GM19397 (cell line): Measurements from ENCODE around the gene UBE4B.

ENCODE experiments used
- ATAC-seq: cut with Tn5 transposase; IDR thresholded peaks from one replicate; pipeline ENCODE4 v1.9.1; 2021; ENCODE audit warnings: mild to moderate bottlenecking, moderate library complexity; ENCODE audit not compliant: unreplicated experiment

UBE4B gene

DNA sequence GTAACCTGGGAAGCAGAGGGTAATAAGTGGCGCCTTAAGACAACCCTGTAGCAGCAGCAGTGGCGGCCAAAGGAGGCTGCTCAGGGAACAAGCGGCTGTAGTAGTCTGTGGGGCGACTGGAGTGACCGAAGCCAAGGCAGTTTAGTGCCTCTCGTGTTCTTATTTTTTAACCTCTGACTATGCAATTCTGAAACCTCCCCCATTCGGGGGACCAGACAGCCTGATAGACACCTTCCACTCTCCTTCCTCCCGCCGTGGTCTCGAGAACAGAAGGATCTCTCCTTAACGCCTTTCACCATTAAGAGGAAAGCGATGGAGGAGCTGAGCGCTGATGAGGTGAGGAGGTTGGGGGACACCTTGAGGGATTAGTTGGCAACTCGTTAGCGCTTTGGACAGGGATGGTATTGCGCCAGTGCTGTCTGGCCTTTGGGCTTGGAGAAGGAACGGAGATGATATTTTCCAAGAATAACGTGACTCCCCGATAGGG lies 644 bp downstream of the UBE4B start:
- peak; percentile 5 for ATAC-seq

- no peak for ATAC-seq
Measured at GRCh38 chr1:10042746-10043145, 10.0 kb downstream of the UBE4B start.

- ATAC-seq: no peak
Measured at GRCh38 chr1:10045480-10046355, 13.0 kb downstream of the UBE4B start.

DNA sequence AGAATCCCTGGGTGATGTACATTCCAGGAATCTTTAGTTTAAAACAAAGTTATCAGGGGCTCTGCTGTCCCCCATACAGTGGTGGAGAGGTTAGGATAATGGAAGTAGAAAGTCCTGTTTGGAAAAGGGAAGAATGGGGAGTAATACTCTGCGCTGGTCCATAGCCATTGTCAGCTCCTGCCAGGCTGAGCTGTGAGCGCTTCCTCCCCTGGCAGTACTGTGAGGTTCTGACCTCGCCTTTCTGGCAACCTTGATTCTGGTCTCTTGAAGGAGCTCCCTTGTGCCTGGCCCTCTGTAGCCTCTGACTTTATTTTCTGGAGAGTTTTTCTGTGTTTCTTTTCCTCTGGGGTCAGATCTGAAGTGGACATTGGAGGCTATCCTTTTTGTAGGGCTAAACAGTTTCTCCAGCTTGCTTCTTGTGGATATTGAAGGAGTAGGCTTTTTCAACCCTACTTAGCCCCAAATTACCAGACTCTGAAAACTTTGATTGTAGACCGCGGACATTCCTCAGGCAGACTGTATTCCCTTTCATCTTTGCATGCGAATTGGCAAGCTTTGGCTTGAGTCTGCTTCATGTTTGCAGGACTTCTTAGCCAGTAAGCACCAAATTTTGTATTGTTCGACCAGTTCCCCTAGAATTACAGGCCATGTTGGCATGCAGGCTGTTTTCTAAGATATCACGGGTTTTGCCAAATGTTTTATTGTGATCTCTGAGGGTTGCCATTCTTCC lies 13.8 kb downstream of the UBE4B start:
- no peak for ATAC-seq

GRCh38 chr1:10048601-10049000 lies 15.8 kb downstream of the UBE4B start:
- ATAC-seq: no peak

DNA sequence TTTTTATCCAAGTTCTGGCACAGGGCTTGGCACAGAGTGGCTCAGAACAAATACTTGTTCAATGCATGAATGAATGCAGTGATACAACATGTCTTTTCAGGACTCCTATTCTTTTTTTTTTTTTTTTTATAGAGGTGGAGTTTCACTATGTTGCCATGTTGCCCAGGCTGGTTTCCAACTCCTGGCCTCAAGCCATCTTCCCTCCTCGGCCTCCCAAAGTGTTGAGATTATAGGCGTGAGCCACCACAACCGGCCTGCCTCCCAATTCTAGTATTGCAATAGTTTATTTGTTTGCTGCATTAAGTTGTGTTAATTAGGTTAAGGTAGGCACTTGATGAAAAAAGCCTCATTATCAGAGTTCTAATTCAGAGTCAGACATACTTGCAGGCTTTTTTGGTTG lies 17.9 kb downstream of the UBE4B start:
- no peak for ATAC-seq

DNA sequence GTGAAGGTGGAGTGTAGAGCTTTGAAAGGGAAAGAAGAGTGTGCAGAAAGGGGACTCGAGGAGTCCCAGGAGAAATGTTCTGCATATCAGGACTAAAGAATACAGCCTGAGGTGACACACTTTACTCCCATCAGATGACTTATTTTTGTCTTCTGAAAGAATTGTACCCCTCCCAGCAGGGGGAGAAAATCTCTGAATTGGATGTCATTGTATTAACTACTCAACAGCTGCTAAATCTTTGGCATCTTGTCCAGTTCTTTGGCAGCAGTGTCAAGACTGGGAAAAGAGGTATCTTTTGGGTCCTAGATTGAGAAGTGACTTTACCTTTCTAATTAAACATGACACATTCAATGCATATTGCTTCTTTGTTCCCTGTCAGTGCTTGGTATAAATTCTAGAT lies 18.9 kb downstream of the UBE4B start:
- no peak for ATAC-seq

DNA sequence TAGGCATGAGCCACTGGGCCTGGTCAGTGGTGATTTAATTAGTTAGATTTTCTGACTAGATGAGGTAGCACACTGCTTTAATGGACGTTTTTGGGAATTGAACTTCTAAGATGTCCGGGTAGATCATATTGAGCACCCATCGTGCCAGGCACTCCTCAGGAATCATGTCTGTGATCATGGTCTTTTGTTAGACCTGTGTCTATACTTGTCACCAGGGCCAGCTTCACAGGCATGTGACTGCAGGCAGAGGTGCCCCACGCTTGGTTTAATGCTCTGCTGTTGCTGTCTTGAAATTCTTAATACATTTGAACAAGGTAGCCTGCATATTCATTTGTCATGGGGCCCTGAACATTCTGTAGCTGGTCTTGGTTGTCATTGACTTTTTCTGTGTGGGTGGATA lies 19.6 kb downstream of the UBE4B start:
- no peak for ATAC-seq

DNA sequence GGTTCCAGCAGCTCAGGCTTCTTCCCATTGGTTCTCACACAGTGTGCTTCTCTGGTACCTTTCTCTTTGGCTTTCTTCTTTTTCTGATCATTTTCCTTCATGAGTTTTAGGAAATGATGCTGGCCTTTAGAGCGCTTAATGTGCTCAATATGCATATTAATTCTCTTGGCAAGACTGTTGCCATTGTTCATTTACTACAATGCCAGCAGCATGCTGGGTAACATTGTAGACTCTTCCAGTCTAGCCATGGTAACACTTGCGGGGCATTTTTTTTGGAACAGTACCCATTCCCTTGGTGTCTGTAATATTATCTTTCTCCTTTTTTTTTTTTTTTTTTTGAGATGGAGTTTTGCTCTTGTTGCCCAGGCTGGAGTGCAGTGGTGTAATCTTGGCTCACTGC lies 21.7 kb downstream of the UBE4B start:
- no peak for ATAC-seq

DNA sequence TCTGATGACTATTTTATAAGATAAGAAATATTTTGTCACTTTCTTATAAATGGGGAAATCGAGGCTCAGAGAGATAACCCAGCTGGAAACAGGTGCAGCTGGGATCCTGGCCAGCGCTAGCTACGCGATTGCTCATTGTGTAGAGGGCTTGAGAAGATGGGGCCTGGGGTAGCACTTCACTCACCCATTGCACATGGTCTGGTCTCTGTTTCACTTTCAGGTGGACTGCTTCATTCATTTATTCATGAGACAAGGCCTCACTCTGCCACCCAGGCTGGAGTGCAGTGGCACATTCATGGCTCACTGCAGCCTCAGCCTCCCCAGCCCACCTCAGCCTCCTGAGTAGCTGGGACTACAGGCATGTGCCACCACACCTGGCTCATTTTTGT lies 23.8 kb downstream of the UBE4B start:
- no peak for ATAC-seq

- ATAC-seq: no peak
Measured at GRCh38 chr1:10057343-10057742, 24.6 kb downstream of the UBE4B start.

GRCh38 chr1:10057796-10058195 lies 25.0 kb downstream of the UBE4B start:
- no peak for ATAC-seq

DNA sequence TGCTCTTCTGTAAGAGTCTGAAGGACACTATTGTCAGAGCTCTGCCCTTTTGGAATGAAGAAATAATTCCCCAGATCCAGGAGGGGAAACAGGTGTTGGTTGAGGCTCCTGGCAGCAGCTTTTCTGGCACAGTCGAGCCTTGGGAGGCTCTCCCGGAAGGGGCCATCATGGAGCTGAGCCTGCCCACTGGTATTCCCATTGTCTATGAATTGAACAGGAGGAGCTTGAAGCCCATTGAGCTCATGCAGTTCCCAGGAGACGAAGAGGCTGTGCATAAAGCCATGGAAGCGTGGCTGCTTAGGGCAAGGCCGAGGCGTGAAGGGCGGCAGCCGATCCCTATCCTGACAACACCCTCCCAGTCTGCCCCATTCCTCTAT lies 26.6 kb downstream of the UBE4B start:
- no peak for ATAC-seq

DNA sequence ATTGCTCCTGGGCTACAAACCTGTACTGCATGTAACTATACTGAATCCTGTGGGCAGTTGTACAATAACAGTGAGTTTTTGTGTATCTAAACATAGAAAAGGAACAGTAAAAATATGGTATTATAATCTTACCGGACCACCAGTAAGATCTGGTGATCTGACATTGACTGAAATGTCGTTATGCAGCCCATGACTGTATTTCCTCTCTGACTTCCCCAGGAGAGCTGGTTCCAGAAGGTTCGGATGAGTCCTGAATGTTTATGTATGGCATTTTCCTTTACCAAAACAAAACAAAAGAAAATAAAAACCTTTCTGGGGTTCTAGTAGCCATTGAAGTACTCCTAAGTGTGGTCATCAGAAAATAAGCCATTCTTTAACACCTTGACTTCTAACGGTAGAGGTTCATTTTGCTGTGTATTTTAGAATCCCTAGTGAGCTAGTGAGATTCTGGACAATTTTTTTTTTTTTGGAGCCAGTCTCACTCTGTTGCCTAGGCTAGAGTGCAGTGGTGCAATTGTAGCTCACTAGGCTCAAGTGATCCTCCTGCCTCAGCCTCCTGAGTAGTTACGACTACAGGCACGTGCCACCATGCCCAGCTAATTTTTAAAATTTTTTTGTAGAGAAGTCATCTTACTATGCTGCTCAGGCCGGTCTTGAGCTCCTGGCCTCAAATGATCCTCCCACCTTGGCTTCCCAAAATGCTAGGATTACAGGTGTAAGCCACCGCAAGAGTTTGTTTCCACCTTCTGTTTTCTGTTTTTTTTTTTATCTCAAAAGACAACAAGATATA lies 27.7 kb downstream of the UBE4B start:
- no peak for ATAC-seq

DNA sequence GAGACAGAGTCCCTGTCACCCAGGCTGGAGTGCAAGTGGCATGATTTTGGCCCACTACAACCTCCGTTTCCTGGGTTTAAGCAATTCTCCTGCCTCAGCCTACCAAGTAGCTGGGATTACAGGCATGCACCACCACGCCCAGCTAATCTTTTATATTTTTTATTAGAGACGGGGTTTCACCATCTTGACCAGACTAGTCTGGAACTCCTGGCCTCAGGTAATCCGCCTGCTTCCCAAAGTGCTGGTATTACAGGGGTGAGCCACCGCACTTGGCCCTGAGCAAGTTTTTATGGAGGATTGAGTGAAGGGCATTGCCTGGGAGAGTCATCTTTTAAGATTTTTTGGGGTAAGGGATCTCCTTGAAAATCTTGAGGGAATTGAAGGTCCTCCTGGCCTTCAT lies 28.5 kb downstream of the UBE4B start:
- no peak for ATAC-seq

DNA sequence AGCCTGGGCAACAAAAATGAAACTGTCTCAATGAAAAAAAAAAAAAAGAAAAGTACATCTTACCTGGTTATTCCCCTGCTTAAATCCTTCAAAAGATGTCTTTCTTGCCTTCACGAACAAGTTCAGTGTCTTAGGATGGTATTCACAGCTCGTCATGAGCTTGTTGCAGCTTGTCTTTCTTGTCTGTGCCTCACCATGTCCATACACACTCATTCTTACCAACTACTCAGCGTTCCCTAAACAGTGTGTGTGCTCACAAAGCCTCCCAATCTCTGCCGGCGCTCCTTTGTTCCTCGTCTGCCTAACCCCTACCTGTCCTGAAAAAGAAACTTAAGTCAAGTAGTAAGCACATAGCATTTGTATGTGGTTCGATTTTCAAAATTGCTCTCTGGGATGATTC lies 31.1 kb downstream of the UBE4B start:
- ATAC-seq: no peak

DNA sequence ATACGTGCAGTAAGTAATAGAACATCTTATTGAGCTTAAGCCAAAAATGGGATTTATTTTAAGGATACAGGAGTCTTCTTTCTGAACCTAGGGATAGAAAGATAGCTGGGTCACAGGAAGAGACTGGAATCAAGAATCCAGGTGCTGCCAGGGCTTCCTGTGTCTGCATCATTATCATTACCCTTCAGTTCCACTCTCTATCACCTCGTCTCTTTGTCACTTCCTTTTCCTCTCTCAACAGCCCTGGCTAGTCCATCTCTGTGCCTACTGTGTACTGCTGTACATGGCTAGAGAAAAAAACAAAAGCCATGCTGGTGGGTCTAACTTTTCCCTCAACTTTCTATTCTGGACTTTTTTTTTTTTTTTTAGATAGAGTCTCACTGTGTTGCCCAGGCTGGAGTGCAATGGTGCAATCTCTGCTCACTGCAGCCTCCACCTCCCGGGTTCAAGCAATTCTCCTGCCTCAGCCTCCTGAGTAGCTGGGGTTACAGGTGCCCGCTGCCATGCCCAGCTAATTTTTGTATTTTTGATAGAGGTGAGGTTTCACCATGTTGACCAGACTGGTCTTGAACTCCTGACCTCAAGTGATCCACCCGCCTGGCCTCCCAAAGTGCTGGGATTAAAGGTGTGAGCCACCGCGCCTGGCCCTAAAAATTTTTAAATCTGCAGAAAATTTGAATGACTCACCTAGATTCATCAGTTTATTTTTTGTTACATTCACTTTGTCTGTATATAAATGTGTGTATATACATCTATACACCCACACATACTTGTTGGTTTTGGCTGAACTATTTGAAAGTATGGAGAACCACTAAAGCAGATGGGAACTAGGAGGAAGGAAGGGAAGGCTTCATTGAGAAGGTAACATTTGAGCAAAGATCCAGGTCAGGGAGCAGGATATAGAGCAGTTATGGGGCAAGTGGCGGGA lies 31.9 kb downstream of the UBE4B start:
- ATAC-seq: no peak

GRCh38 chr1:10065344-10065685 lies 32.6 kb downstream of the UBE4B start:
- no peak for ATAC-seq

DNA sequence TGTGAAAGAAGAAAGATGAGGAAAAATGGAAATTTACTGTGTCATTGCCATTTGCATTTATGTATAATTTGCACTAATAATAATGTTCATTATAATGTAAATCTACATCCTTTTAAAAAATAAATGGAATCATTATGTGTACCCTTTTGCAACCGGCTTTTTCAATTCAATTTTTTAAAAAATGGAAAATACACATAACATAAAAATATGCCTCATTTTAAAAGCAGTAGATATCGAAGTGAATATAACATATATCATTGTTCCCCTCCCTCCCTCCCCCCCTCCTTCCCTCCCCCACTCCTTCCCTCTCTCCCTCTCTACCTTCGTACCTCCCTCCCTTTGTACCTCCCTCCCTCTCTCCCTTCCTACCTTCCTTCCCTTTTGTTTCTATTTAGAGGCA lies 33.0 kb downstream of the UBE4B start:
- no peak for ATAC-seq

DNA sequence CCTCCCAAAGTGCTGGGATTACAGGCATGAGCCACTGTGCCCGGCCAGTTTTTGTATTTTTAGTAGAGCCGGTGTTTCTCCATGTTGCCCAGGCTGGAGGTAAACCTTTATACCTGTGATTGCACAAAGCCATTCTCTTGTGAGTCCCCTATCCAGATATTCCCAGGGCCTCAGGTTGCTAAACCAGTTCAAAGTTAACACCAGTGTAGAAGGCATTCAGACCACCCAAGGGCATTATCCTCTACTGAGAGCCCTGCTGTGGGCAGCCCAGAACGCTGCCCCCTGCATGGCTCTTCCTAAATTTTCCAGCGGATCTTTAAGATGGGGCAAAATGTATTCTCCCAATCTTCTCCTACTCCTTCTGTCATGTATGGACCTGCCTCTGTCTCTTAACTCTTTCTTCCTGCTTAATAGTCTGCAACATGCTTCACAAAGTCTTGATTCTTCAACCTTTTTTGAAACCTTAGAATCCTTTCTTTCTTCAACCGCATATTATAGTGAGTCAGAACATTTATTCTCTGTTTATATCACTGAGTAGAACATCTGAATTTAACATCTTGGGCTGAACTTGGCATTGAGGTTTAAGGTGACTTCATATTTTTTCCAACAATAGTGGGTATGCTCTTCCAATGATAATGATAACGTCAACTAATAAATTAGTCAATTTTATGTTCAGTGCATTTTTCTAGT lies 36.0 kb downstream of the UBE4B start:
- no peak for ATAC-seq
